HG03095 (cell line): ENCODE measurements around the gene ITPR2.
A peak's percentile ranks its signal among the peaks of the same experiment; 100 is the strongest.

Source experiments
- ATAC-seq: cut with Tn5 transposase; IDR thresholded peaks from one replicate; pipeline ENCODE4 v1.9.1; 2021; ENCODE audit warnings: moderate library complexity; ENCODE audit not compliant: unreplicated experiment

Gene ITPR2

DNA sequence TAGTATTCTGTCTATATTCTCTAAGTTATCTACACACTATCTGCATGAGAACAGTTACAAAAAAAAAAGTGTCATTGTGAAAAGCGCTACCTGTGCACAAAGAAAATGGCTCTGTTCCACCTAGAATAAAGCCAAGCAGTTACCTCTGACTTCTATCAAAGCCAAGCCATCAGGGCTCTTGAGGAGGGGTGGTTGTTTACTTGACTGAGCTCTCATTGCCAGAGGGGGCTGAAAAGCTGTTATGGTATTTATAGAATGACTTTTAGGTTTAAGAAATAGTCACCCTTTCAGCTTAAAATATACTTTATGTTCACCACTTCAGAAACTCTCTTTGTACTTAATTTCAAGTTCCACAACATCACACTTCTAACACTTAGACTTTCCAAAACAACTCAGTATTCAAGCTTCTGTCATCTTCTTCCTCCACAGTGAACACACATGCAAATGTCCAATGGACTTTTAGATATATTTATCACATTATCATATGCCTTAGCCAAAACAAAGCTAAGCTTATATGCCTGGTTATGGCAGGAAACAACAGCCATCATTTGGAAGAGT, 7.5 kb downstream of the ITPR2 start:
- no peak for ATAC-seq

DNA sequence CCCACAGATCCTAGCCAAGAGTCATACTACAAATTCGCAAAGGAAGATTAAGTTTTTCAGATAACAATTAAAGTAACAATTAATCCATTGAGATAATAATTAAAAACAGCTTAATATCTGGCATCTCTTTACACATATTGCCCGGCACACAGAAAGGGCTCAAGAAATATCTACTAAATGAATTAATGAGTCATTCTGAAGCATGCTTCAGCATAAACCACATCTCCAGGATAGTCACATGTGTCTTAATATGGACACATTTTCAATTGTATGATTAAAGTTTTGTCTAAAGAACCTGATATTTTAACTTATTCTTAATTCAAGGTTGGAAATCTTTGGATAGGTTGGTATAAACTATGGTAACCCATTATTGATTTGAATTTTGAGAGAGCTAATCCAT, 9.6 kb downstream of the ITPR2 start:
- ATAC-seq, result no peak

DNA sequence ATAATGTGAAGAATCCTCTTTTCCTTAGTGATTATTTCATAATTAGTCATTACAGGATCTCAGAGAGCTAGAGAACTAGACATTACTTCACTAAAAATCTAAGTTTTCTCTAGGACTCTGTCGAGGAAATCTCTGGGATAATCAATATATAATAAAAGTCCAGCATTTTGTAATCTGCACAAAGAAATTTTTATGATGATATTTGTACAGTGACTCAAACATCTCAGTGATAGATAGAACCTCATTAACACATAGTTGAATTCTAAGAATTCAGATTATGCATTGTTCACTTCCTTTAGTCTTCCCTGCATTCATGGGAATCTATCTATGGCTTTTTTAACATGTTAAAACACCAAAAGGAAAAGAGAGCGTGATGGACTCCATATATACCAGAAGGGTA, 11.0 kb downstream of the ITPR2 start:
- ATAC-seq, result no peak

DNA sequence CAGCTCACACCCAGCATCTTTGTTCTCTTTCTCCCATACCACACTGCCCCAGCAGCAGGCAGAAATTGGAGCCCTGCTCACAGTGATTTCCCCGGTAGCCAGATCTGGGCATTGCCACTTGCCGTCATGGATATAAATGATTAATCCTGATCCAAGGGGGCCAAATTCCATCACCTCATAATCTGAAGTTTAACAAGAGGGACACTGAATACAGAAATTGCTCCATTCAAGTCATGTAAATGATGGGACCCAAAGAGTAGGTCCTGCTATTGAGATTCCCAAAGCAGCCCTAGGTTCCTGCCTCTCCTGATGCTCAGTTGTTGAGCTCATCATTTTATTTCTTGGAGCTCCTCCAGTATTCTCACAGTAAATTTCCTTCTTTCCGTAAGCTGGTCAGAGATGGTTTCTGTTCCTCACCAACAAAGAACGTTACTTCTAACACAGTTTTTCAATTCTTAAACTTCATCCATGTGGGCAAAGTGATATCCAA, 11.7 kb downstream of the ITPR2 start:
- ATAC-seq, result no peak

DNA sequence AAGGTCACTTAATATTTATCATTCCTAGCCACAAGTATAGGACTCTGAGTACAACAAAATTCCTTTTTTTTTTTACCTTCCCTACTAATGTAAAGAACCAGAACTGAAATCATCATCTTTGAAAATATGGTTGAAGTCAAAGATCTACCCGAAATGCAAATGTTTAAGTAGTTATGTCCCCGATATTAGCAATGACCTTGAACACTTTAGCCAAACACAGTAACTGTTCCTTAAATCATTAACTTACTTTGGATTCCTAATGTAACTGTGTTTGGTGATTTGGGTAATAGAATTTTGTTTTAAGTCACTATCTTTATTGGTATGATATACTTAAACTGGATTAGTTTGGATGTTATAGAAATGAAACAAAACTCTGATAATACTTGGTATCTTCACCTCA, 14.4 kb downstream of the ITPR2 start:
- no peak for ATAC-seq

DNA sequence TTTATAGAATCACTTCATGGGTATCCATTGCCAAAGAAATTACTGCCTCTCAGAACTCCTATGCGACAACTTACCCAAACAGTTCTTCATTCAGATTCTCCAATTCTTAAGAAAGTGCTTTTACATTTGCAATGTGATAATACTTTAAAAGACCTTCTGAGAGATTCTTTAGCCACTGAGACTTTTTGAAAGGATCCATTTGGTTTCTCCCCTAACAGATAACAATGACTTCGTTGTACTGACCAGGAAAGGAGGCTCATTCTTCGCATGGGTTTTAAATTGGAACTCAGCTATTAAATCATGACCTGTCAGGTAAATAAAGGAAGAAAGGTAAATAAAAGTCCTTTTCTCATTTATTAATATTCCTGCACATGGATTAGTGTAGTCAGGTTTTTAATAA, 14.8 kb downstream of the ITPR2 start:
- ATAC-seq, result no peak

DNA sequence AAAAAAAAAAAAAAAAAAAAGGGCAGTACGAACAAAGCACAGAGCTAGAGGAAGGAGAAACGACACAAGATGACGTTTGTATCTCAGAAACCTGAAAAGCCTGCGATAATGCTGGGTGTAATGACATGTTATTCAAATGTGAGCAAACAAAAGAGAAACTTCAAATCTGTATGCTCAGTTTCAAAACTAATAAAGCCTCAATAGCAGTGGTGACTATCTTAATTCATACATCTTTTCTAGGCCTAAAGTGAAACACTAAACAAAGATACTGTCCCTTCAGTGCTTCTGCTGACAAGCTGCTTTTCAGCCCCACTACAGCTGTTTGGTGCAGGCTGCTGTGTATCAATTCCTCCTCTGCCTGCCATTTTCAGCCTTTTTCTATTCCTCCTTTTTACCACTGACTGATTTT, 15.8 kb downstream of the ITPR2 start:
- ATAC-seq, result peak; percentile 92

DNA sequence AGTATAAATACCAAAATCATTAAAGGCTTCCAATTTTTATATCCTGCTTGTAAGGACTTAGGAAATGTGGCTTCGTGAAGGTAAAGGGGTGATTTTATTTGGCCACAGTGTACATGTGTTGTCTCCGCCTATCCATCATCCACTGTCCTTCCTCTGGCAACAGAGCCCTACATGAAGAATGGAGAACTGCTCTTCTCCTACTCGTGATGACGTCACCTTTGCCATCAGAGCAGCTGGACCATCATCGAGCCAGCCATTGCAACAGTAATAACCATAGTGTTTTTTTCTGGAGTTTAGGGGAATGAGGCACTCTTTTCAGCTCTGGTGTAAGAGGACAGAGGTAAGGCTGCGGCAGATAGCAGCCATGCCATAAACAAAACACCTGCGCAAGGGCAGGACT, 19.2 kb downstream of the ITPR2 start:
- no peak for ATAC-seq

DNA sequence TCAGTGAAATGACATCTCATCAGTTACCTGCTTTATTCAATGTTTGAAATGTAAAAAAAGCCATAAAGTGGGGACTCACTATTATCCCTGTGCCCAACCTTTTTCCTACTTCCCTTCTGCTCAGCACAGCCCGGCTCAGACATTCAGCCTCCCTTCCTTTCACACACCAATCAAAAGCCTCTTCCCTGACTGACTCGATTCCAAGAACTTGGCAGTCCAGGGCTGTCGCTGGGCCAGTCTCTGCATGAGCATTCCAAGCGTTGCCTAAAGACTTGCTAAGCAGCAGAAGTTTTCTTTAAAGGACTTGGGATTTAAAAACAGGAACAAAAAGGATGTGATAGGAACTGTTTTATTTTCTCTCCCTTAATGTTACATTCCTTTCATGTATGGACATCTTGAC, 22.7 kb downstream of the ITPR2 start:
- no peak for ATAC-seq

DNA sequence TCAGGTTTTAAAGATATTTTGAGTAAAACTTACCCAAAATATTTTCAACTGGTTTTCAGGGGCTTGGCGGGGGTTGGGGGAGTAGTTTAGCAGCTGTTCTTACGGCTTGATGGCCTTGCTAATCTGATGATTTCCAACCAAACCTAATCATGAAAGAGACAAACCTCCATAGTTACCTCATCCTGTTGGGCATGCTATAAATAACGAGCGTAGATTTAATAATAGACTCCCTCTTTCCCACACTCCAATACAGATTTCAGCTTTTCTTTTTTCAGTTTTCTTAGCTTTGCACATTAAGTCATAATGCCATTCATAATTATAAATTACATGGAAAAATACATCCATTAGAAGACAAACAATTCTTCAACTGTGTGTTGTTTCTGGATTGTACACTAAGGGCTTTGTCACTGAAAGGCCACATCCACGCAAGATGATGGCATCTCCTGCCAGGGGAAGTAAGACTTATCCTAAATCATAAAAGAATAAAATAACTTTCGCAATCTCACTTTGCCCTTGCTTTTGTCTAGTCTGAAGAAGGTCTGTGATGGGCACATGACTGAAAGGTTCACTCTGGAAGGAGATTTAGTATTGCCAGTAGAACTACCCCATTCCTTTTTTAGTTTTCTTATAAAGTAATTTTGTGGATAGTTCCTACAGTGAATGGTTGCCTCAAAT, 23.2 kb downstream of the ITPR2 start:
- ATAC-seq, result no peak

DNA sequence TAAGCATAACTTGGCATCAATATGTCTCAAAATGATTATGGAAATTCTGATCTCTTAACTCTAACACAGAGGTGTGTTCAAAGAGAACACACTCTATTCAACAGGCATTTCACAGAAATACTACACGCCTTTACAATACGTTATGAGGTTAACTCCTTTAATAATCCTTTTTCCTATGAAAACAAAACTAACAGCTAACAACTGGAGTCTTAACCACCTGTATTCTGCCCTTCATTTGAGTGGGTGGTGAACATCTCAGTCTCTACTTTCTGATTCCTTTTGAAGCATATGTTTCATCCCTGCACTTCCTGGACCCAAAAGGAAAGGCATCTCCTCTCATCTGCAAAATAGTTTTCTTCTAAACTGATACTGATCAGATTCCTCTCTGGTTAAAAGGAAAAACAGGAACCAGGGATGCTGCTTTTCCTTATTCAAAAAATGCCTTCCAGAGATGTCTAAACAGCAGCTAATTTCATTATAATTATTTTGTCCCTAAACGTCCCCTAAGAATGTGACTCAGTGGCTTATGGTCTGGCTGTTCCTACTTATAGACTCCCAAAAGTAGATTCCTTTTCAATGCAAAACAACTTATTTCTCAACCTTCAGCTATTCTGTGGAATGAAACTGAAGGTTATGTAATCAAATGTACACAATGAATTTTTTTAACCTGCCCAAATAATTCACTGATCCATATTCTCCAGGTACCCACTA, 24.1 kb downstream of the ITPR2 start:
- ATAC-seq, result no peak

DNA sequence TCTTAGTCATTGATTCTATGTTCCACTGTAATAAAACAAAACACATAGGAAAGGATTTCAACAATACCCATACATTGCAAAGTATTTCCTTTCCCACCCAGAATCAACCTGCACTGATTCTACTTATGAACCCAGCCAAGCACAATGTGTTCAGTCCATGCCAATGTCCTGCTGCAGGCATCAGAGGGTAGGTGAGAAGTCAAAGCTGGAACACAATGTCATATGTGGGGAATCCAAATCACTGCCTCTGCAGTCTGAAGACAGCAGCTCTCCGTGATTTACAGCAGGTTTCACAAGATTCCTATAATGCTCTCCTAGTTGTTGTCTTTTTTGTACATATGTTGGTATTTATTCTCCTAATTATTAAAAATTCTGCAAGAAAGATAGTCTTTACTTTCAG, 25.7 kb downstream of the ITPR2 start:
- ATAC-seq, result no peak

DNA sequence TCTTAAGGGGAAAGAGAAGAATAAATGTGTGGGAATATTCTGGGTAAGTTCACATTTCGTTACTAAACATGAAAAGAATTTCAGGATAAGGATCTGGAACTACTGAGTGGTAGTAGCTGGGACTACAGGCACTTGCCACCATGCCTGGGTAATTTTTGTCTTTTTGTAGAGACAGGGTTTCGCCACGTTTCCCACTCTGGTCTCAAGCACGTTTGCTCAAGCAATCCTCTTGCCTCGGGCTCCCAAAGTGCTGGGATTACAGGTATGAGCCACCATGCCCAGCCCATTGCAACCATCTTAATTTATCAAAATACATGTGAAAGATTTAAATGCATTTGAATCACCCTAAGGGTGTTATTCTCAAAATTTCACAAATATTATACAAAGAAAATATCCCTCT, 26.4 kb downstream of the ITPR2 start:
- no peak for ATAC-seq

DNA sequence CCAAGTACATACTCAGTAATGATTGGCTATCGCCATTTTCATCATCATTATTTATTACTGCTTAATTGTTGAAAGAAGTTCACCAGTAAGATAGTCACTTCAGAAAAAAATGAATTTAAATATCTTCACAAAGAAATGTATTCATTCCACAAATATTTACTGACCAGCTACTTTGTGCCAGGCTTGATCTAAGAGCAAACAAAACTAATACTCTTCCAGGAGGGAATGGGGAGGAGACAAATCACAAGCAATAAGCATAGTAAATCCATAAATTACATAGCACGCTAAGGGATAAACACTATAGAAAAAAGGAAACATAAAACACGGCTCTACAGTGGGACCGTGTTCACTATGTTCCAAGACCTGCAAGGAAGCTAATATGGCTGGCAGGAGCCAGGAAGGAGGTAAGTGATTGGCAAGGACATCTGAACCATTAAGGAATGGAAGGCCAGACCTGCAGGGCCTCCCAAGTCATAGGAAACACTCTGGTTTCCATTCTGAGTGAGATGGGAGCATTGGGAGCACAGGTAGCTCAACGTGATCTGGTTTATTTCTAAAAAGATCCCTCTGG, 27.5 kb downstream of the ITPR2 start:
- ATAC-seq, result no peak

DNA sequence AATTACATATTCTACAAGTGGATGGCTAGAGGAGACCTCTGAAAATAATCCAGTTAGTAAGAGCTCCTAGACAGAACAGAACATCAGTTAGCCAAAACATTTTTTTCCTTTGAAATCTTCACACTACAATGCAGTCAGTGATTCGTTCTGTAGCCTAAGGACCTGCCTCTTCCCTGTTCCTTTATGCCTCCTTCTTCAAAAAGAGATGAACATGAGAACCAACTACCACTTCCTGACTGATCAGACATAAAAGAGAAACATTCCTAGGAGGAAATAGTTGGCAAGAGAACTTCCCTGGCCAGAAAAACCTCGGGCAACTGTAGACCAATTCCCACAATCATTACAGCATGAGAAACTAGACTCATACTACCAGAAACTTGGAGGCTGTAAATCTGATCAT, 29.4 kb downstream of the ITPR2 start:
- no peak for ATAC-seq

DNA sequence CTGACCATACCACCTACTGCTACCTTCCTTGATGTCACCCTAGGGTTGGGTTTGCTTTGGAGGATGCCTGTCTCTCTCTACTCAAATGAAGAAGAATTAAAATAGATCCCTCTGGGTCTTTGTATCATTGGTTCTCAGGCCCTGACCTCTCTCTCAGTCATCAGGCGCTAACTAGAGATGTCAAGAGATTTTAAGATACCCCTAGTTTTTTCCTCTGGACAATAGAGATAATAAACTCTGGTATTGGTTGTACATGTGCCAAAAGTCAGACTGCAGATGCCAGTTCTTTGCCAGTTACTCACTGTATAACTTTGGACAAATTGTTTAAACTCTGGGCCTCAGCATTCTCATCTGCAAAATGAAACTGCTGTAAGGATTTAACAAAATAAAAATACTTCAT, 31.5 kb downstream of the ITPR2 start:
- ATAC-seq, result no peak

DNA sequence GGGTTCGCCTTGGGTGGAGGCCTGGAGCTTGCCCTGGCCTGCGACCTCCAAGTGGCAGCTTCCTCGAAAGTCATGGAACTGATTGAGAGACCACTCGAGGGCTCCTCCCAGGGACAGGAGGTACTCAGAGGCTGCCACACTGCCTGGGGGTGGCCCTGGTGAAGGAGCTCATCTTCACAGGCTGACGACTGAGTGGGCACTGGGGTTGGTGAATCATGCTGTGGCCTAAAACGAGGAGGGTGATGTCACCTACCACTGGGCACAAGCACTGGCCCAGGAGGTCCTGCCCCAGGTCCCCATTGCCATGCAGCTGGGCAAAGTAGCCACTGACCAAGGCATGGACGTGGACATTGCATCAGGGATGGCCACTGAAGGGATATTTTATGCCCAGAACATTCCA, 32.1 kb downstream of the ITPR2 start:
- no peak for ATAC-seq

DNA sequence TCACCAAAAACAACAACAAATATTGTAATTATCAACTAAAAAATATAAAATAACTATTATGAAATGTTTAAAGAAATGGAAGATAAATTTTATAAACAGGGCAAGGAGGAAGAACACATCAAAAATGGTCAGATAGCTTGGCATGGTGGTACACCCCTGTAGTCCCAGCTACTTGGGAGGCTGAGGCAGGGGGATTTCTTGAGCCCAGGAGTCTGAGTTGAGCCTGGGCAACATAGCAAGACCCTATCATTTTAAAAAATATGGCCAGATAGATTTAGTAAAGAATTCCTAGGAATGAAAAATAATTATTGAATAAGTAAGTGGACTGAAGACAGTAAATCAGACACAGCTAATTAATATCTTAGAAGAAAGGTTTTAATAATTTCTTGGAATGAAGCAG, 32.6 kb downstream of the ITPR2 start:
- no peak for ATAC-seq

DNA sequence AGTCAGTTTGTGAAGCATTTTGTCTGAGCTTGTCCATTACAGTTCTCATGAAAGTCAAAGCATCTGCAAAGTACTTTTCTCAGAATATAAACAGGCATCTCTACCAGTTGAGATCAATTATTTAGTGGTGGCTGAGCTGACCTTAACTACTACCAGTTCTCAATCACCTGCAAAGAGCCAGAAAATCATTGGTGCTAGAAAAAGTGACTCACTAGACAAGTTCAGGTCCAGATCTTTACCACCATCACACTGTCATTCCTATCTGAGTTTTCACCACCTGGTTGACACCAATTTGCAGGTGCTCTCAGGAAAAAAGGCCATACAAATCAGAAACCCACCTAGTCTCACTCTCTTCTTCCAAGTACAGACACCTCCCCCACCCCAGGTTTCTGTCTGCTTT, 33.3 kb downstream of the ITPR2 start:
- no peak for ATAC-seq

DNA sequence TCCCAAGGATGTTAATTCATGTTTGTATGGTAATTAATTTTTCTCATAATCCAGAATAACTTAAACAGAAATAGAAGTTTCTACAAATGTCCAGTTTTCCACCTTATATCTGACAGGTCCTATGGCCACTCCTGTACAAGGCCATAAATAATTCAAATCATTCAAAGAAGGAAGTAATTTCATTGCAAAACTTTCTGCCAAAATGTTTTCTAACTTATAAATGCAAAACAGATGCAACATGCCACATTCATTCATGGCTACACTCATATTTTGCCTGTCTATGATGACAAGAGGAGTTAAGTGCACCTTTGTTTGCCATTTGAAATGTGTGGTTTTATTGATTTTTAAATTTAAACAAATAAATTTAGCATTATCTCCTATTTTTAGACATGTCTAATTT, 34.4 kb downstream of the ITPR2 start:
- ATAC-seq, result no peak

DNA sequence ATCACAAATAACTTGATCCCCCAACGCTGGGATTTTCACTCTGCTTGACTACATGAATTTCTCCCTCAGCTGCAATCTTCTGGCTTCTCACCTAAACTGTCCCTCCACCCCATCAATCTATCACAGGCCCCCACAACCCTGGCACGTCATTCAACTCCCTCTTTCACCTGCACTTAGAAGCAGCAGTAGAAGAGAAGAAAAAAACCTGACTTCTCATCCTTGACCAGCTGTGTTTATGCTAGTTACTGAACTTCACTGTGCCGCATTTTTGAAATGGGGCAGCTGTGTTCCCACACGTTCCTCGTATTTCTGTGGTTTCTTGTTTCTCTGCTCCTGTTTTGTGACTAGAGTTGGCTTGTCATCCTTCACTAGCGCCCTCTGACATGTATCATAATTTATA, 35.0 kb downstream of the ITPR2 start:
- peak; percentile 65 for ATAC-seq

DNA sequence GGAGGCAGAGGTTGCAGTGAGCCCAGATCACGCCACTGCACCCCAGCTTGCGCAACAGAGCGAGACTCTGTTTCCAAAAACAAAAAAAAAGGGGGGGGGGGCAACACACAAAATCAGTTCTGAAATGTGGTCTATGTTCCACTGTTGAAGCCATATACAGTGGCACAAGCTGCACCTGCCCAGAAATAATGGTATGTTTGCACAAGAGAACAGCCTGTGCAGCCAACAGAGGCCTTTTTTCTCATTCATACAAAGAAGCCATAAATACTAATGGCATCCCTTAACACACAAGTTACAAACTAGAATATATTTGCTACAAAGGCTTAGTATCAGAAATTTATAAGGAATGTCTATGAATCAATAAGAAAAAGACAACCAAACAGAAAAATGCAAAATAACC, 37.1 kb downstream of the ITPR2 start:
- ATAC-seq, result no peak
